CD1c-positive myeloid dendritic cell (primary cell): Measurements from ENCODE around the gene UNC5C.

Experiments
- DNase-seq: peaks from one replicate; pipeline ENCODE4 v3.0.0-alpha.2; 2016; ENCODE audit errors: extremely low spot score

The UNC5C gene

GRCh38 chr4:95129821-95130311 is 418.9 kb downstream of the UNC5C start:
- DNase-seq, result peak; percentile 67

GRCh38 chr4:95129031-95129430 is 419.7 kb downstream of the UNC5C start:
- DNase-seq, result no peak

GRCh38 chr4:95124906-95125504 is 423.8 kb downstream of the UNC5C start:
- DNase-seq, result peak; percentile 16

- DNase-seq, result no peak
Measured at GRCh38 chr4:95122001-95122400, 426.8 kb downstream of the UNC5C start.

GRCh38 chr4:95120456-95120855 is 428.3 kb downstream of the UNC5C start:
- DNase-seq, result no peak

GRCh38 chr4:95118497-95118896 is 430.3 kb downstream of the UNC5C start:
- DNase-seq, result no peak

- DNase-seq, result no peak
Measured at GRCh38 chr4:95114521-95114920, 434.3 kb downstream of the UNC5C start.
